Subcutaneous abdominal adipose tissue (tissue), 5 donors: ENCODE measurements around the gene SNCB.

ENCODE experiments used
- H3K27ac ChIP-seq: one replicate; pipeline ENCODE4 v1.7.0; 2013; ENCODE audit warnings: low read depth, mild to moderate bottlenecking, inconsistent platforms, low read length, moderate library complexity
- H3K27me3 ChIP-seq, 5 donors: one replicate each; pipeline ENCODE4 v1.7.0; 2013; ENCODE audit warnings: low read length in 5 of 5, inconsistent platforms in 1 of 5; ENCODE audit not compliant: control insufficient read depth in 5 of 5, insufficient read depth in 4 of 5
- H3K36me3 ChIP-seq, 5 donors: one replicate each; pipeline ENCODE4 v1.7.0; 2013; ENCODE audit warnings: low read length in 5 of 5; ENCODE audit not compliant: control insufficient read depth in 5 of 5, insufficient read depth in 5 of 5
- H3K4me1 ChIP-seq, 5 donors: one replicate each; pipeline ENCODE4 v1.7.0; 2013; ENCODE audit warnings: low read length in 5 of 5, mild to moderate bottlenecking in 3 of 5, moderate library complexity in 1 of 5; ENCODE audit not compliant: control insufficient read depth in 5 of 5, insufficient read depth in 5 of 5
- H3K4me3 ChIP-seq, 5 donors: one replicate each; pipeline ENCODE4 v1.7.0; 2013; ENCODE audit warnings: low read length in 5 of 5, low read depth in 1 of 5
- H3K9ac ChIP-seq, 5 donors: one replicate each; pipeline ENCODE4 v1.7.0; 2013; ENCODE audit warnings: low read length in 5 of 5, mild to moderate bottlenecking in 4 of 5, moderate library complexity in 3 of 5
- H3K9me3 ChIP-seq, 5 donors: one replicate each; pipeline ENCODE4 v1.7.0; 2013; ENCODE audit warnings: low read length in 5 of 5; ENCODE audit not compliant: control insufficient read depth in 5 of 5
- donor health status: healthy.
- donor health status: healthy.
- donor health status: healthy.
- donor health status: healthy.
- donor health status: healthy.

Gene SNCB

GRCh38 chr5:176629853-176630680, at the start of gene SNCB, which contains the start of gene EIF4E1B:
SNCB (minus strand) TSS chr5:176630534; CDS start chr5:176629654, 880 bp downstream.
EIF4E1B (plus strand) TSS chr5:176630675; CDS start chr5:176642788, 12,113 bp downstream.
- H3K27ac ChIP-seq: no peak within 1 kb of the TSS

GRCh38 chr5:176679365-176680225, 49.3 kb upstream of the SNCB start:
- Histone ChIP-seq H3K9ac (no peak overlapping the region), H3K4me3 (no peak overlapping the region), H3K27ac (no peak overlapping the region), H3K9me3 (no peaks in the 10 kb centered on the region), H3K27me3 (peaks cover 15 to 30% (median 25%) of the 10 kb centered on the region in 5 donors), H3K4me1 (peaks cover 0 to 39% (median 24%) of the 10 kb centered on the region in 5 donors), H3K36me3 (no peaks in the 10 kb centered on the region)

More at GRCh38 chr5:176629853-176630680, at the start of gene SNCB, which contains the start of gene EIF4E1B:
- peak within 1 kb of the TSS in 4 of 5 donors; percentile 19 to 46 (median 34) for H3K4me3 ChIP-seq
- peaks cover 0 to 15% (median 10%) of the 10 kb centered on the region in 5 donors for H3K4me1 ChIP-seq
- H3K9ac ChIP-seq: no peak within 1 kb of the TSS
- H3K9me3 ChIP-seq: peaks cover 0 to under 1% (median 0%) of the 10 kb centered on the region in 5 donors
- peaks cover 60 to 91% (median 77%) of the 10 kb centered on the region in 5 donors for H3K27me3 ChIP-seq
- H3K36me3 ChIP-seq: no peaks in the 10 kb centered on the region

DNA sequence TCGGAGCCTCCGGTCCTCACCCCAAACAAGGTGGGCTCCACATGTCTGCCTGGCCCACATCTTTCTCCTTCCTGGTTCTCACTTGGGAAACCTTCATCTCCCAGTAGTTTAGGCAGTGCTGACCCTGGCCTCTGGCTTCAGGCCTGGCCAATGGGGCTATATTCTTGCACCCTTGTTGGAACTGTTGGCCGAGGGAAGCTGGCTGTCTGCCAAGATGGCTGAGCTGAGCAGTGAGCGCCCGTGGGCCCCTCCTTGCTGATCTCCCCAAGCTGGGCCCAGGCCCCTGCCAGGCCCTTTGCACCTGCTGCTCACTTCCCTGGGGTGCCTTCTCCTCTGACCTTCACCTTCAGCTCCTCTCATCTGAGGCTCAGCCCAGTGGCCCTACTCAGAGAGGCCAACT, 48.2 kb upstream of the SNCB start:
- peaks cover 0 to 39% (median 24%) of the 10 kb centered on the region in 5 donors for H3K4me1 ChIP-seq
- no peaks in the 10 kb centered on the region for H3K36me3 ChIP-seq
- H3K27me3 ChIP-seq: peaks cover 15 to 30% (median 27%) of the 10 kb centered on the region in 5 donors
- H3K27ac ChIP-seq: no peak overlapping the region
- H3K9ac ChIP-seq: no peak overlapping the region
- no peaks in the 10 kb centered on the region for H3K9me3 ChIP-seq
- no peak overlapping the region for H3K4me3 ChIP-seq

DNA sequence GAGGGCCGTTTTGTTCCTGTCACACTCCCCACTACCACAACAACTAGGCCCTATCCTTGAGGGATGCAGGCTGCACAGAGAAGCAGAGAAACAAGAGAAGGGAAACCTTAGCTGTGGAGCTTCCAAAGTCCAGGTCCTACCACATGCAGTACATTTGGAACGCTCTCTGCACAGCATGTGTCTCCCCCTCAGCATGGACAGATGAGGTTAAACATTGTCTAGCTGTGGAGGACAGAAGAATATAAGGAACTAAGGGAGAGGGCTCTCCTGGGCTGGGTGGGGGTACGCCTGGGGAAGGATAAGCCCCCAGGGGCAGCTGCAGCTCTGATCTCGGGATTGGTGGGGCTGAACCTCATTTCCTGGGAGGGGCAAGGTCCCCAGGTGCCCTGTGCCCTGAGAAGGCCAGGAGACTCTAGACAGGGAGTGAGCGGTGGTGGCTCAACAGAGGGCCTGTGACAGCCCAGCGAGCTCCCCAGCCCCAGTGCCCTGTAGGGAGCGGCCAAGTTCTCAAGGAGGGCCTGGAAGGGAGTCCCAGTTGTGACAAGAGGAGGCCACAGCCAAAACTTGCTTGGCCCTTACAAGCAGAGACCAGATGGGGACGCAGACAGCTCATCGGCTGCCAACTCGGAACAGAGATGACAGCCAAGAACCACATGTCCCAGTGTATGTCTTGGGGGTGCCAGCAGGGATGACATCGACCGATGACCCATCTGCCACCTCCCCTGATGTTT, 47.0 kb upstream of the SNCB start:
- Histone ChIP-seq H3K27ac (no peak overlapping the region), H3K9ac (peak overlapping the region in 1 of 5 donors; percentile 37), H3K4me1 (peaks cover 0 to 39% (median 24%) of the 10 kb centered on the region in 5 donors), H3K9me3 (no peaks in the 10 kb centered on the region), H3K27me3 (peaks cover 15 to 25% (median 23%) of the 10 kb centered on the region in 5 donors), H3K36me3 (no peaks in the 10 kb centered on the region), H3K4me3 (no peak overlapping the region)

- H3K36me3 ChIP-seq: no peaks in the 10 kb centered on the region
- no peak overlapping the region for H3K27ac ChIP-seq
- no peak overlapping the region for H3K4me3 ChIP-seq
- no peaks in the 10 kb centered on the region for H3K9me3 ChIP-seq
- H3K27me3 ChIP-seq: peaks cover 15 to 33% (median 26%) of the 10 kb centered on the region in 5 donors
- H3K4me1 ChIP-seq: peaks cover 0 to 39% (median 24%) of the 10 kb centered on the region in 5 donors
- no peak overlapping the region for H3K9ac ChIP-seq
These were observed 46.1 kb upstream of the SNCB start for GRCh38 chr5:176676361-176676824.

GRCh38 chr5:176675676-176676360, 45.5 kb upstream of the SNCB start:
- Histone ChIP-seq H3K9ac (no peak overlapping the region), H3K4me3 (no peak overlapping the region), H3K4me1 (peaks cover 0 to 39% (median 24%) of the 10 kb centered on the region in 5 donors), H3K36me3 (no peaks in the 10 kb centered on the region), H3K27ac (no peak overlapping the region), H3K27me3 (peaks cover 13 to 30% (median 25%) of the 10 kb centered on the region in 5 donors), H3K9me3 (no peaks in the 10 kb centered on the region)

GRCh38 chr5:176674799-176675198, 44.5 kb upstream of the SNCB start:
- Histone ChIP-seq H3K9me3 (no peaks in the 10 kb centered on the region), H3K9ac (no peak overlapping the region), H3K4me1 (peaks cover 0 to 32% (median 24%) of the 10 kb centered on the region in 5 donors), H3K4me3 (no peak overlapping the region), H3K27me3 (peaks cover 21 to 34% (median 26%) of the 10 kb centered on the region in 5 donors), H3K27ac (no peak overlapping the region), H3K36me3 (no peaks in the 10 kb centered on the region)

GRCh38 chr5:176673651-176674583, 43.6 kb upstream of the SNCB start:
- Histone ChIP-seq H3K4me1 (peaks cover 0 to 30% (median 24%) of the 10 kb centered on the region in 5 donors), H3K27ac (no peak overlapping the region), H3K36me3 (no peaks in the 10 kb centered on the region), H3K4me3 (no peak overlapping the region), H3K27me3 (peaks cover 15 to 35% (median 20%) of the 10 kb centered on the region in 5 donors), H3K9ac (no peak overlapping the region), H3K9me3 (no peaks in the 10 kb centered on the region)
